SHP77 treated with DMSO at 0.1 percent for 48 hours (cell line): Measurements from ENCODE around the gene ZC3H12D.

Experiments
- DNase-seq: peaks from one replicate; lab custom pipeline; 2025; lab: John Stamatoyannopoulos, UW

Gene ZC3H12D

GRCh38 chr6:149414009-149414408 lies 70.8 kb downstream of the ZC3H12D start:
- DNase-seq = no peak

- no peak for DNase-seq
Measured at GRCh38 chr6:149410557-149410956, 74.3 kb downstream of the ZC3H12D start.

- DNase-seq = no peak
Measured at GRCh38 chr6:149409617-149410016, 75.2 kb downstream of the ZC3H12D start.

- DNase-seq = no peak
Measured at GRCh38 chr6:149405823-149406765, 78.7 kb downstream of the ZC3H12D start.

- no peak for DNase-seq
Measured at GRCh38 chr6:149403534-149403933, 81.3 kb downstream of the ZC3H12D start.

GRCh38 chr6:149400050-149400449 lies 84.8 kb downstream of the ZC3H12D start, which contains the start of gene SUMO4:
SUMO4 (plus strand) TSS chr6:149400262; CDS start chr6:149400392, 130 bp downstream.
- no peak for DNase-seq

- DNase-seq = no peak
Measured at GRCh38 chr6:149397384-149397783, 87.4 kb downstream of the ZC3H12D start.
